ENCODE data around the gene EXOC3L4. TPM values are rescaled to one million over a fixed set of nuclear protein-coding genes. Genes with fewer than 3 reads are reported as not detected.

Gene EXOC3L4
- total and polyA plus RNA-seq, 9 of the 15 experiments (the other 6 are each of a cell fraction or from before 2014, with no cell fraction given): 0.10 to 6.7 (median 0.98) TPM; not detected in 1

GRCh38 chr14:103081951-103082350 lies 12.6 kb upstream of the EXOC3L4 start:
- H3K4me3 ChIP-seq: no peak overlapping the region
- no peaks in the 10 kb centered on the region for H3K9me3 ChIP-seq (replicated peaks; ENCODE audit: control insufficient read depth, insufficient read depth, low read depth, low read length)
- H3K4me1 ChIP-seq (replicated peaks in 1 of 2; ENCODE audit: control insufficient read depth in 2 of 2, insufficient read depth in 2 of 2, low read length in 2 of 2): peaks cover 0 to 25% of the 10 kb centered on the region in 2 experiments; a peak in 2 of 5 replicates
- no peak for FAIRE-seq
- 6% methylated on average over 2 of the region's 2 CpGs for WGBS (ENCODE audit: insufficient coverage, low coverage, missing lambda C conversion rate)
- BruUV-seq (replicated peaks): no TSS peak
- no peak for DNase-seq (ENCODE audit: extremely low read depth in 1 of 4, low spot score in 3 of 4)
- H4K20me1 ChIP-seq (replicated peaks; ENCODE audit: control insufficient read depth, insufficient read depth, low read length): no peaks in the 10 kb centered on the region
- POLR2A ChIA-PET: no interaction called here
- CTCF ChIA-PET (ENCODE audit: low intra/inter-chr PET ratio): no interaction called here
- H3K9ac ChIP-seq (ENCODE audit: insufficient read depth in 1 of 2, low read depth in 2 of 2, low read length in 2 of 2): no peak overlapping the region
- no peak for ATAC-seq
- TF ChIP-seq EHMT2 (IDR thresholded peaks at IDR 0.05) (peak; percentile 74; the same call in 1 of the 2 replicates), MCM7 (IDR thresholded peaks at IDR 0.05) (peak in 1 of 2 experiments; percentile 66; a peak in 1 of 4 replicates), NR2C2 (CRISPR knock-in tag; IDR thresholded peaks at IDR 0.05) (no peak), NR2C2 (tag; IDR thresholded peaks at IDR 0.05) (no peak), GATAD2A (IDR thresholded peaks at IDR 0.05) (no peak), MLLT1 (IDR thresholded peaks at IDR 0.05) (no peak)
- no peaks in the 10 kb centered on the region for H3K36me3 ChIP-seq (ENCODE audit: control insufficient read depth, insufficient read depth, low read length)
- intact Hi-C loops (cut with micrococcal nuclease): no loop called here
- H3K9me1 ChIP-seq (ENCODE audit: control insufficient read depth, insufficient read depth, low read length): no peaks in the 10 kb centered on the region
- in situ Hi-C loops (cut with MboI): loop anchor here (10.0 kb wide), 1 partner anchor 453 kb away; no protein-coding TSS in a partner anchor
- H3K4me2 ChIP-seq (ENCODE audit: insufficient read depth, low read length): no peak overlapping the region
- H3K27ac ChIP-seq (ENCODE audit: extremely low read depth, low read depth, low read length): no peak overlapping the region
- no peaks in the 10 kb centered on the region for H3K79me2 ChIP-seq (ENCODE audit: control insufficient read depth, insufficient read depth, low read length)
- H3K27me3 ChIP-seq (ENCODE audit: control insufficient read depth in 2 of 2, insufficient read depth in 2 of 2, low read length in 2 of 2): peaks cover 0 to 8% of the 10 kb centered on the region in 2 experiments; a peak in 2 of 5 replicates
- no peak overlapping the region for H2AFZ ChIP-seq (ENCODE audit: low read depth, low read length)
